Neural cell (in vitro differentiated cells): ENCODE measurements around the gene PSMC4.

Source experiments
- EP300 ChIP-seq: fragments of 450-650 bp; conservative IDR thresholded peaks from 2 replicates; pipeline ENCODE4 v1.6.1; 2014; ENCODE audit warnings: antibody characterized with exemption, mild to moderate bottlenecking, moderate library complexity; ENCODE audit not compliant: poor library complexity, severe bottlenecking
- EZH2 ChIP-seq: fragments of 200-600, 300-800 bp; shearing (Covaris generic), sonication (generic); IDR thresholded peaks from 2 replicates; pipeline ENCODE4 v1.6.1; 2014; ENCODE audit warnings: antibody characterized with exemption, low read length, borderline replicate concordance, mild to moderate bottlenecking; ENCODE audit not compliant: insufficient read depth, poor library complexity, severe bottlenecking
- MXI1 ChIP-seq: fragments of 450-650 bp; conservative IDR thresholded peaks from 2 replicates; pipeline ENCODE4 v1.6.1; 2014; ENCODE audit warnings: antibody characterized with exemption, mild to moderate bottlenecking; ENCODE audit not compliant: poor library complexity, severe bottlenecking
- POLR2AphosphoS5 ChIP-seq: IDR thresholded peaks from 2 replicates; pipeline ENCODE4 v1.6.1; 2012
- SMC3 ChIP-seq: fragments of 450-650 bp; conservative IDR thresholded peaks from 2 replicates; pipeline ENCODE4 v1.6.1; 2014; ENCODE audit warnings: antibody characterized with exemption, mild to moderate bottlenecking, moderate library complexity; ENCODE audit not compliant: poor library complexity
- TAF1 ChIP-seq: IDR thresholded peaks from 2 replicates; pipeline ENCODE4 v1.6.1; 2012; ENCODE audit warnings: low read depth
- TF ChIP-seq, protein P1 (sequence below): fragments of 450-650 bp; IDR thresholded peaks from 2 replicates; pipeline ENCODE4 v1.5.1; 2014; ENCODE audit warnings: antibody characterized with exemption, mild to moderate bottlenecking, moderate library complexity; ENCODE audit not compliant: poor library complexity, severe bottlenecking
- TF ChIP-seq, protein P2 (sequence below): IDR thresholded peaks from 2 replicates; pipeline ENCODE4 v1.6.1; 2012; ENCODE audit warnings: borderline replicate concordance

DNA sequence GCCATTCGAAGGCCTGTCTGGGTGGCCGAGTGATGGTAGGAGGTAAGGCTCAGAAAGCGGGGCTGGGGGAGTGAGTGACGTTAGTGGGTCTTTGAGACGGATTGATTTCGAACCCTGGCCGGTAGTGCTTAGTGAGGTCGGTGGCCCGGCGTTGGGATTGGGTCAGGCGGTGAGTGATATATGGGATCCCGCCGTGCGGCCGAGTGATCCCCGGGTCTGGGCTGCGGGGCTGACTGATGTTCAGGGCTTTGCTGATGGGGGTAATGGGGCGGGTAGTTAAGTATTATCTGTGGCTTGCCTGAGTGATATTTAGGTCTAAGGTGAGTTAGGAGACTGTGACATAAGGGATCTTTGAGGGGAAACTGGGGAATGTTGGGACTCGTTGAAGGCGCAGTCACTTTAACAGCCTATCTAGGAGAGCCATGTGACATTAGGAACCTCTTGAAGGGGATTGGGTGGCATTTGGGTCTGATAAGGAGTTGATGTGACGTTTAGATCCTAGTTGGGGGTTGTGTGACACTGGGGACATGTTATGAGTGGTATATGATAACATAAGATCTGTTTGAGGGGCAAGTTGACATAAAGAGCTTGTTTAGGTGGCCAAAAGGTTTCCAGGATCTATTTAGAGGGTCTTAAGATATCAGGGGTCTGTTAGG, 543 bp downstream of the PSMC4 start:
- TF ChIP-seq, protein P1, sequence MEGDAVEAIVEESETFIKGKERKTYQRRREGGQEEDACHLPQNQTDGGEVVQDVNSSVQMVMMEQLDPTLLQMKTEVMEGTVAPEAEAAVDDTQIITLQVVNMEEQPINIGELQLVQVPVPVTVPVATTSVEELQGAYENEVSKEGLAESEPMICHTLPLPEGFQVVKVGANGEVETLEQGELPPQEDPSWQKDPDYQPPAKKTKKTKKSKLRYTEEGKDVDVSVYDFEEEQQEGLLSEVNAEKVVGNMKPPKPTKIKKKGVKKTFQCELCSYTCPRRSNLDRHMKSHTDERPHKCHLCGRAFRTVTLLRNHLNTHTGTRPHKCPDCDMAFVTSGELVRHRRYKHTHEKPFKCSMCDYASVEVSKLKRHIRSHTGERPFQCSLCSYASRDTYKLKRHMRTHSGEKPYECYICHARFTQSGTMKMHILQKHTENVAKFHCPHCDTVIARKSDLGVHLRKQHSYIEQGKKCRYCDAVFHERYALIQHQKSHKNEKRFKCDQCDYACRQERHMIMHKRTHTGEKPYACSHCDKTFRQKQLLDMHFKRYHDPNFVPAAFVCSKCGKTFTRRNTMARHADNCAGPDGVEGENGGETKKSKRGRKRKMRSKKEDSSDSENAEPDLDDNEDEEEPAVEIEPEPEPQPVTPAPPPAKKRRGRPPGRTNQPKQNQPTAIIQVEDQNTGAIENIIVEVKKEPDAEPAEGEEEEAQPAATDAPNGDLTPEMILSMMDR: no peak
- TF ChIP-seq POLR2AphosphoS5 (no peak), EZH2 (no peak), SMC3 (no peak), EP300 (no peak), MXI1 (no peak), TAF1 (no peak)
- TF ChIP-seq, protein P2, sequence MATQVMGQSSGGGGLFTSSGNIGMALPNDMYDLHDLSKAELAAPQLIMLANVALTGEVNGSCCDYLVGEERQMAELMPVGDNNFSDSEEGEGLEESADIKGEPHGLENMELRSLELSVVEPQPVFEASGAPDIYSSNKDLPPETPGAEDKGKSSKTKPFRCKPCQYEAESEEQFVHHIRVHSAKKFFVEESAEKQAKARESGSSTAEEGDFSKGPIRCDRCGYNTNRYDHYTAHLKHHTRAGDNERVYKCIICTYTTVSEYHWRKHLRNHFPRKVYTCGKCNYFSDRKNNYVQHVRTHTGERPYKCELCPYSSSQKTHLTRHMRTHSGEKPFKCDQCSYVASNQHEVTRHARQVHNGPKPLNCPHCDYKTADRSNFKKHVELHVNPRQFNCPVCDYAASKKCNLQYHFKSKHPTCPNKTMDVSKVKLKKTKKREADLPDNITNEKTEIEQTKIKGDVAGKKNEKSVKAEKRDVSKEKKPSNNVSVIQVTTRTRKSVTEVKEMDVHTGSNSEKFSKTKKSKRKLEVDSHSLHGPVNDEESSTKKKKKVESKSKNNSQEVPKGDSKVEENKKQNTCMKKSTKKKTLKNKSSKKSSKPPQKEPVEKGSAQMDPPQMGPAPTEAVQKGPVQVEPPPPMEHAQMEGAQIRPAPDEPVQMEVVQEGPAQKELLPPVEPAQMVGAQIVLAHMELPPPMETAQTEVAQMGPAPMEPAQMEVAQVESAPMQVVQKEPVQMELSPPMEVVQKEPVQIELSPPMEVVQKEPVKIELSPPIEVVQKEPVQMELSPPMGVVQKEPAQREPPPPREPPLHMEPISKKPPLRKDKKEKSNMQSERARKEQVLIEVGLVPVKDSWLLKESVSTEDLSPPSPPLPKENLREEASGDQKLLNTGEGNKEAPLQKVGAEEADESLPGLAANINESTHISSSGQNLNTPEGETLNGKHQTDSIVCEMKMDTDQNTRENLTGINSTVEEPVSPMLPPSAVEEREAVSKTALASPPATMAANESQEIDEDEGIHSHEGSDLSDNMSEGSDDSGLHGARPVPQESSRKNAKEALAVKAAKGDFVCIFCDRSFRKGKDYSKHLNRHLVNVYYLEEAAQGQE: no peak
